Activated CD4-positive, alpha-beta T cell treated with anti-CD3 and anti-CD28 coated beads for 4 hours (primary cell): ENCODE results near the gene NAALADL2.
"Not testable (repeated sequence)": the region's sequence is repeated elsewhere in the genome, so short reads cannot be mapped to it uniquely, and the experiment has no call there.

Experiments
- DNase-seq, 2 donors: peaks; one replicate each; pipeline ENCODE4 v3.0.0-alpha.2; 2020

The NAALADL2 gene

DNA sequence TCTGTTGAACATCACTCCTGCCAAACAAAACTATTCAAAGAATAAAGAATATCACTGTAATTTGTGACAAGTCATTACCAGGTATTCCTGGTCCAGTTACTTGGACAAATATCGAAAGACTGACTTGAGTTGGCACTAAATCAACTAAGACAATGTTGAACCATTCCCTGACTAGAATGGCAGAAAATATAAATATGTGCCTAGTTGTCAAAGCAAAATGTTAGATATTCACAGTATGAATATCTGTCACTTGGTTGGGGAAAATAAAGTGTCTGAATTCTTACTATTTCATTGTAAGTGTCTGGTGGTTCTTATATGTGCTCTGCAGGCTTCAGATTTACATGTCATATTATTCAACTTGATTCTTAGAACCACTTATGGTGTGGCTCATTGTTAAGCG is 470.2 kb downstream of the NAALADL2 start:
- no peak for DNase-seq

- DNase-seq: no peak
Observed at GRCh38 chr3:175335229-175335628, 476.1 kb downstream of the NAALADL2 start.

DNA sequence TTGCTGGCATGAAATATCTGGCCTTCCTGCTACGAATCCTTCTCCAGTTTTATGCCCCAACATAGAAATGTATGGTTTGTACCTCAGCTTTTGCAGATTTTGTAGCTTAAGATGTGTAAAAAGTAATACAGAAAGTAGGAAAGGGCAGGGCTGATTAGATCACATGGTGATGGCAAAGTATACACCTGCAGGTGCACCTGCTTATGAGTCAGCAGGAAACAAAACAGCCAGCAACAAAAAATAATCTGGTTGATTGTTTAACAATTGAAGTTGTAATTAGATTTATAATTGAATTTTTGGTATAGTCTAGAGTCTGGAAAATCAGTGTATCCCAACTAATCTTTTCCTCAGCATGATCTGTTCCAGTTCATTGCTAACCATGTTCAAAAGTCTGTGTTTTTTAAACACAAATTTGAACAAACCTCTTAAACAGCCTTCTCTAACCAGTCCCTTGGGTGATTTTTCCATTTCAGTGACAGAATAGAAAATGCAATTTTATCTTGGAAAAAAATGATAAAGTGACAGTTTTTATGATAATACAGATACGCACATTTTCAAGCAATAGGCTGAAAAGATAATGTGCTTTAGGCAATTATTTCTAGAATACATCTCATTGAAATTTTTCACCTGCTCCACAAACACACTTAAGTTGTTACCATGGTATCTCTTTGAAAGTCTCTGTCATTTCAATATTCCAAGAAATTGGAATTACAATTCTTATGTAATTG is 477.4 kb downstream of the NAALADL2 start:
- DNase-seq: no peak

GRCh38 chr3:175337631-175338030 is 478.5 kb downstream of the NAALADL2 start:
- no peak for DNase-seq

DNA sequence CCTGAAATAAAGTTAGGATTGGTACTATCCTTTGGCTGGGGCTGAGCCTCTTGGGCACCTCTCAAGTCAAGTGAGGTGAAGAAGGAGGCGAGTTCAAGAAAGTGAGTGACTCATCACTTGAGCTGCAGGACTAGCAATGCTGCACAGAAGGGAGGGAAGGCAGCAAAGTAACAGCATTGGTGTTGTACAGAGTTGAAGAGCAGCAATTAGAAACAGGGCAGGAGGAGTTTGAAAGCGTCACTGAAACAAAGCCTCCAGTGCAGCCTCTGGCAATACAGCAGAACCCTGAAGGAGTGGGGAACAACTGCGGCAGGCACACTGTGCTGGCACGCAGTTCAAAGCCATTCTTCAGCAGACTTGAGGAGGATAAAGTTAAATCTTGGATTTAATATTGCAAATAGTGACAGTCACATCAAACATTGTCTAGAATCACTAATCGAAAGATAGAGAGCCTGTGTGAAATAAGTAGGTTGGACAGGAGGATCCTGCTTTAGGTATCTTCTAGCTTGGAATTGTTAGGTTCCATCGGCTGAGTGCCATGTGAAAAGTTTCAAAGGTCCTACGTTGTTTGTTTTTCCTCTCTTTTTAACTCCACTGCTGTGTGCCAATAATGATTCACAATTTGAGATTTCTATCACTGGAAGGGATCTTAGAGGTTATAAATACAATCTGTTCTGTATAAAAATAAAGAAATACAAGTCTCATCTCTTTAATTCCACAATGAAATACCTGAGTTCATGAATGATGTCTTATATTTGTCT is 479.8 kb downstream of the NAALADL2 start:
- DNase-seq: no peak

DNA sequence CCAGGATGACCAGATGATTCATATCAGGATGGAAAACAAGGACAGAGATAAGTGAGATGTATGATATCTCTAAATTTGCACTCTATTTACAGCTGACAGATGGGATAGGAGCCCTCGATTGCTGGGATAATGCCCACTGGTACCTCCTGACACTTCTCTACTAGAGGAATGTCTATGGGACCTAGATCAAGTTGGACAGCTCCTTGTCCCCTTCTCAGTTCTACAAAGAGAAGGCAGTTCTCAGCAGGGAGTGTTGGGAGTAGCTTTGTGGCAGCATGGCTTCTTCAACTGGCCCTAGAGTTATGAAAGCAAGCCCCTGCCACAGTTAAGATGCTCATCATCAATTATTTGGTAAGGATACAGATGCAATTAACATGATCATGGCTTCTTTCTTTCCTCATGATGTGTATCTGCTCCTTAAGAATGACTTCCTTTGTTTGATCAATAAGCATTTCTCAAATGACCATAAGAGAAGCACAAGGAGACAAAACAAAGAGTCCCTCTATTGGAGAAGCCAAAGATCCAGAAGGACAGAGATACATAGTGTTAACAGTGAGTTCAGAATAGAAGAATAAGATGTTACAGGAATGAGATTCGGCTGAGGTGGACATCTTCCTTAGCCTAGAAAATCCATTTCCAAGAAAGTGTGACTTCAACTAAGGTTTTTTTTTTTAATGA is 481.3 kb downstream of the NAALADL2 start:
- DNase-seq: no peak

DNA sequence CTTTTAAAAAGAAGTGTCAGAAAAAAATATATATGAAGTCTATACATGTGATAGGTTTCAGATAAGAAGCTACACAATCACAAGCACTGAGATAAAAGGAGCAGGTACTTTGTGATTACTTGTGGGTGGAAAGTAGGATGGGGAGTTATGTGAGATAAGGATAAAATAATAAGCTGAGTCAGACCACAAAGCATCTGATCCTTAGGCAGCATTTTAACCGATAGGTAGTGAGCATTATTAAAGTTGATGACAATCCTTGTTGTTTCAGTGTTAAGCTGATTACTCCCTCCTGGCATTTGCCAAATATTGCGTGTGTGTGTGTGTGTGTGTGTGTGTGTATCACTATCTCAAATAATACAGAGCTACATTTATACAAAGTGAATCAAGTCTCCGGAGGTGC is 483.1 kb downstream of the NAALADL2 start:
- DNase-seq: no peak

DNA sequence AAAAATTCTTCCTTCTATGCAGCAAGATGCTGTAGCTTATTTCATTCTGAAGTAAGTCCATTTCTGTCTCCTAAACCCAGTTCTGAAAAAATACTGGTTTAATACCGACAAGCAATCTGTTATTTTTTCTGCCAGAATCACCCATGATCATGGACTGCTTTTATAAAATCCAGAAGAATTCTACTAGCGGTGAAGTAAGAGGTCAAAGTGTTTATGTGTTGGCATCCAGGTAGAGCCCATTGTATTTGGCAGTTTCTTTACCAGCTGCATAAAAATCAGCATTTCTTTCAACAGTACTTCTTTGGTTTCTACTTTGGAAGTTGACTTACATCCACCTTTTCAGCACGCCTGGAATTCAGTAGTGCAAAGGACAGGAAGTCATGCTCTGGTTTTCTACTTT is 484.8 kb downstream of the NAALADL2 start:
- DNase-seq: no peak

DNA sequence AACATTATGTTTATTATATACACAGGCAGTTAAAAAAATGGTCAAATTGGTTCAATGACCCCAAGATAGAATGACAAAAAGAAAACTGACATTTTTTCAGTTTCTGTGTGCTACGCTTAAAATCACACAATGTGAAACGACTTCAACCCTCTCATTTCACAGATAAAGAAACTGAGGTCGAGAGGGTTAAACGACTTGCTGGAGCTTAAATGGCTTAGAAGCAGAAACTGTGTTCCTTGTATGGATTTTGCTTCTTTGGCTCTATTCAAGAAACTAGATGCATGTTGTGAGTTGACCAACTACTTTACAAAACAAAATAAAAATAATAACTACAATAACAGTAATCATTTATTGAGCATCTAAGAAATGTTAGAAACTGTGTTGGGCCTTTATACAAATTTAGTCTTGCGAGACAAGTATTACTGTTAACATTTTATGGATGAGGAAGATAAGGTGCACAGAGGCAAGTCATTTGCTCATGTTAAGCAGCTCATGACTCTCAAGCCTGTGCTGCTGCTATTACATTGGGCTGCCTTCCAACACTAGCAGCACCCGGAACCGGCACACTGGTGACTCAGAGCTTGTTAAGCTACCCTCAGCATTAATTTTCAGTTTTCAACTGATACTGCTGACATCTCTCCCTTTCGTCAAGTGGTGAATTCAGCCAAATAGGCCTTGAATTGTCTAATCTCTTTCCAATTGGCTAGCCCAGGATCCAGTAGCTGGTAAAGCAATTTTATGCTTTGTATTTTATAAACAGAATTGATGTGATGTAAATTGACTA is 487.6 kb downstream of the NAALADL2 start:
- DNase-seq: no peak

GRCh38 chr3:175349168-175349567 is 490.0 kb downstream of the NAALADL2 start:
- DNase-seq: no peak

- no peak for DNase-seq
Observed at GRCh38 chr3:175355801-175356335, 496.7 kb downstream of the NAALADL2 start.

DNA sequence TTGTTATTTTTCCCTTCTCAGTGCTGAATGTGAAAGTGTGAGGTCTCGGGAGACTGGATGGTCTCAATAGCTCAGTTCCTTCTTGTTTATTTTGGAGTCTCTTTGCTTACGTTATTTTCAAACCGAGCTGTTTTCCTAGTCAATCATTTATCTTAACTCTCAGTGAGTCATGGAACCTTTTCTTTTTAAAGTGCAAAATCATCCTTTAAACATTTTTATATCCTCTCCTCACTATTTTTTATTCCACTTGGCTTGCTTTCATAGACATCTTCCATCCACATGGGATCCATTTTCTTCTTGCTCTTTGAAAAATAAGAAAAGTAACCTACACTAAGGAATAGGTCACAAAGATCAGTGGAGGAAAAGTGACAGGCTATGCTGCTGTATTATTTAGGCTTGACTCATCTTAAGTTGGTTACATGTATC is 497.8 kb downstream of the NAALADL2 start:
- no peak for DNase-seq

- no peak for DNase-seq
Observed at GRCh38 chr3:175357758-175358157, 498.6 kb downstream of the NAALADL2 start.

DNA sequence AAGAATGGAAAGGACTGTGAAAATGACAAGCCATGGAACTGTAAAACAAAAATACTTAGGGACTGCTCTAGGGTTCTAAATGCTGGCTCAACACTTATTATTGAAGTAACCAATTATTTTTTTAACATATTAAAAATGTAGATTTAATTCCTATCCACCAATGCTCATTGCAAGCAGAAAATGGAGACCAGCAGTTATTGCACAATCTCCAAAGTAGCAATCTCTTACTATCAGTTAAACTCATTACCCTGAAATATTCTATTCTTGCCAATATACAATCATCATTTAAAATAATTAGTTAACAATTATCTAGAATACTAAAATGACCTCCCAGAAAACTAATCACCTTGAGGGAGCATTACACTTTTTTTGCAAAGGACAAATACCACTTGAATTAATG is 499.8 kb downstream of the NAALADL2 start:
- DNase-seq: no peak

DNA sequence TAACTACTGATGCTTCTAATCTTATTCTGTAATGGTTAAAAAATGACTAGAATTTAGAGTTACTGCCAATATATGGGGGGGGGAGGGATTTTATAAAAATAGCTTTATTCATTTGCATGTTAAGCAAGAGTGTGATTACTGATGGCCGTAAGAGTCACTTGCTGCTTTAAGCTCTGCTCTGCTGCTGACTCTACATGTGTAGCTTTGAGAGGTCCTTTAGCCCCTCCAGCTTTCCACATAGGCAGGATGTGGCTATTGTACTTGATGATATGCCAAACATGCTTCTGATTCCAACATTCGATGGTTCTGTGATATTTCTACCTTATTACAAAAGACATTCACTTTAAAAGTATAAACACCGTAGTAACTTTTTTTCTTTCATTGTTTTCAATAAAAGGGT is 511.3 kb downstream of the NAALADL2 start:
- DNase-seq: not testable (repeated sequence)

- DNase-seq: not testable (repeated sequence)
Observed at GRCh38 chr3:175371187-175371586, 512.1 kb downstream of the NAALADL2 start.

GRCh38 chr3:175374705-175375104 is 515.6 kb downstream of the NAALADL2 start:
- no peak for DNase-seq

DNA sequence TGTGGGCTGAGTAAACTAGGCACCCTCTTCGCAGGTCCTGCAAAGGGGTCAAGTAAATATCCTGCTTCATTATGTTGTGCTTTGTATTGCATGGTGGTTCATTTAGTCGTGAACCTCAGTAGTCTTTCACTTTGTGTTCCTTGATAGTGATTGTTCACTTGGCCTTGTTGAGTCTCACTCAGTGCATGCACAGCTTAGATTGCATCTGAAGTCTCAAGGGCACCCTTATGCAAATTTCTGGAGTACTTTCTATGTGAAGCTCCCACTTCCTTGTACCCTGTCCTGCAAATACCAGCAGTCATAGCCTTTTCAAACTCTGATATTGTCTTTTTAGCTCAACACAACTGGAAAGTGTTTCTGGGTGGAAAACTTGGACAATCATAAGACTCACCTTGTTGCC is 519.2 kb downstream of the NAALADL2 start:
- DNase-seq: no peak

DNA sequence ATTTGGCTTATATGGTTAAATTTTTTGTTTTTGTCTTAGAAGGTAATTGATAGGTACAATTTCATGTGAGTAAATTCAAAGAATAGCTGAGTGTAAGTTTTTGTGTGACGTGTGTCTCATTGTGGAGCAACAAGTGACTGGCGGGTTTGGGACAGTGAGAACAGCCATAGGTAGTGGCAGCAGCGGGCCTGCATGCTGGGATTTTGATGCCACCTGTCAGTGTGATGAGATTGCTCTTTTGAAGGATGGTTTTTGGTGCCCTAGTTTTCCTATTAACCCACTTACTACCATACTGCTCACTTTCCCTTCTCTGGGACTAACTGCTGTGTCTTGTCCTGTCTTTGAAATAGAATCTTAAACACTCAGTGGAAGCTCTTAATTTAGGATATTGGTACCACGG is 522.6 kb downstream of the NAALADL2 start:
- no peak for DNase-seq

DNA sequence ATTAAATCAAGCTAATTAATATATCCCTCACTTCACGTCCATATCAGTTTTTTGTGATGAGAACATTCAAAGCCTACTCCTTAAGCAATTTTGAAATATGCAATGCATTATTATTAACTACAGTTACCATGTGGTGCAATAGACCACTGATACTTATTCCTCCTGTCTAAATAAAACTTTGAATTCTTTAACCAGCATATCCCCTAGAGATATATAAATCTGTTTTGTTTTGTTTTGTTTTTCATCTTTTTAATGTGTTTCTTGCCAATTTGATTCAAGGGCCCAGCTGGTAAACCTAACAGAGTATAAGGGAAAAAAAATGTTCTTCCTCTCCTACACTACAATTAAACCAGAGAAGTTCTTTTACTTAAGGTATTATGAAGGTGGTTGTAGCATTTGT is 524.2 kb downstream of the NAALADL2 start:
- no peak for DNase-seq

- no peak for DNase-seq
Observed at GRCh38 chr3:175383813-175384212, 524.7 kb downstream of the NAALADL2 start.

GRCh38 chr3:175384569-175384968 is 525.4 kb downstream of the NAALADL2 start:
- DNase-seq: no peak

GRCh38 chr3:175386630-175387029 is 527.5 kb downstream of the NAALADL2 start:
- no peak for DNase-seq
